Measurements from ENCODE around the gene HECW1. TPM values are rescaled to one million over a fixed set of nuclear protein-coding genes. Genes with fewer than 3 reads are reported as not detected.

Gene HECW1
- total RNA-seq, 1 donor = 2.9 TPM

- Histone ChIP-seq H3K4me2 (ENCODE audit: insufficient read depth, low read length) (no peak overlapping the region), H3K27ac (ENCODE audit: low read depth, low read length) (no peak overlapping the region), H3K9me3 (ENCODE audit: low read depth, low read length) (no peaks in the 10 kb centered on the region), H3K79me2 (ENCODE audit: insufficient read depth, low read length) (no peaks in the 10 kb centered on the region), H3K27me3 (ENCODE audit: insufficient read depth, low read length) (peaks cover 9% of the 10 kb centered on the region), H3K4me1 (ENCODE audit: insufficient read depth, low read length) (no peaks in the 10 kb centered on the region), H3K36me3 (ENCODE audit: insufficient read depth, low read length) (no peaks in the 10 kb centered on the region), H3K4me3 (ENCODE audit: insufficient read depth, low read length) (no peak overlapping the region), H4K20me1 (ENCODE audit: insufficient read depth, low read length) (no peaks in the 10 kb centered on the region), H2AFZ (ENCODE audit: low read length) (no peak overlapping the region)
- no peak for DNase-seq (ENCODE audit: insufficient read length, low spot score, missing footprints)
- TF ChIP-seq CTCF (IDR thresholded peaks at IDR 0.05; ENCODE audit: extremely low read depth, low read depth, low read length) = no peak
Observed at GRCh38 chr7:43155636-43156035, 43.2 kb downstream of the HECW1 start.

- no peaks in the 10 kb centered on the region for H3K79me2 ChIP-seq (ENCODE audit: insufficient read depth, low read length)
- no peak overlapping the region for H2AFZ ChIP-seq (ENCODE audit: low read length)
- H3K4me3 ChIP-seq (ENCODE audit: insufficient read depth, low read length) = no peak overlapping the region
- peaks cover 11% of the 10 kb centered on the region for H3K27me3 ChIP-seq (ENCODE audit: insufficient read depth, low read length)
- H3K4me1 ChIP-seq (ENCODE audit: insufficient read depth, low read length) = peaks cover 13% of the 10 kb centered on the region
- H4K20me1 ChIP-seq (ENCODE audit: insufficient read depth, low read length) = no peaks in the 10 kb centered on the region
- no peaks in the 10 kb centered on the region for H3K36me3 ChIP-seq (ENCODE audit: insufficient read depth, low read length)
- no peak overlapping the region for H3K4me2 ChIP-seq (ENCODE audit: insufficient read depth, low read length)
- no peak for TF ChIP-seq CTCF (IDR thresholded peaks at IDR 0.05; ENCODE audit: extremely low read depth, low read depth, low read length)
- no peak for DNase-seq (ENCODE audit: insufficient read length, low spot score, missing footprints)
- H3K9me3 ChIP-seq (ENCODE audit: low read depth, low read length) = no peaks in the 10 kb centered on the region
- no peak overlapping the region for H3K27ac ChIP-seq (ENCODE audit: low read depth, low read length)
Observed at GRCh38 chr7:43163885-43164284, 51.4 kb downstream of the HECW1 start.

- H3K27ac ChIP-seq (ENCODE audit: low read depth, low read length) = no peak overlapping the region
- H3K4me2 ChIP-seq (ENCODE audit: insufficient read depth, low read length) = peak overlapping the region; percentile 48
- H3K9me3 ChIP-seq (ENCODE audit: low read depth, low read length) = no peaks in the 10 kb centered on the region
- no peak for TF ChIP-seq CTCF (IDR thresholded peaks at IDR 0.05; ENCODE audit: extremely low read depth, low read depth, low read length)
- peaks cover 13% of the 10 kb centered on the region for H3K4me1 ChIP-seq (ENCODE audit: insufficient read depth, low read length)
- H3K4me3 ChIP-seq (ENCODE audit: insufficient read depth, low read length) = no peak overlapping the region
- H2AFZ ChIP-seq (ENCODE audit: low read length) = no peak overlapping the region
- H3K36me3 ChIP-seq (ENCODE audit: insufficient read depth, low read length) = no peaks in the 10 kb centered on the region
- no peaks in the 10 kb centered on the region for H4K20me1 ChIP-seq (ENCODE audit: insufficient read depth, low read length)
- H3K79me2 ChIP-seq (ENCODE audit: insufficient read depth, low read length) = no peaks in the 10 kb centered on the region
- peak; percentile 91 for DNase-seq (ENCODE audit: insufficient read length, low spot score, missing footprints)
- H3K27me3 ChIP-seq (ENCODE audit: insufficient read depth, low read length) = peaks cover 14% of the 10 kb centered on the region
Observed at GRCh38 chr7:43164757-43165156, 52.3 kb downstream of the HECW1 start.

GRCh38 chr7:43166686-43167085 is 54.2 kb downstream of the HECW1 start:
- peaks cover 13% of the 10 kb centered on the region for H3K27me3 ChIP-seq (ENCODE audit: insufficient read depth, low read length)
- no peak overlapping the region for H3K4me2 ChIP-seq (ENCODE audit: insufficient read depth, low read length)
- H3K27ac ChIP-seq (ENCODE audit: low read depth, low read length) = no peak overlapping the region
- no peak overlapping the region for H3K4me3 ChIP-seq (ENCODE audit: insufficient read depth, low read length)
- no peaks in the 10 kb centered on the region for H3K79me2 ChIP-seq (ENCODE audit: insufficient read depth, low read length)
- no peaks in the 10 kb centered on the region for H4K20me1 ChIP-seq (ENCODE audit: insufficient read depth, low read length)
- H3K4me1 ChIP-seq (ENCODE audit: insufficient read depth, low read length) = peaks cover 13% of the 10 kb centered on the region
- H3K9me3 ChIP-seq (ENCODE audit: low read depth, low read length) = no peaks in the 10 kb centered on the region
- no peak for DNase-seq (ENCODE audit: insufficient read length, low spot score, missing footprints)
- no peak for TF ChIP-seq CTCF (IDR thresholded peaks at IDR 0.05; ENCODE audit: extremely low read depth, low read depth, low read length)
- no peaks in the 10 kb centered on the region for H3K36me3 ChIP-seq (ENCODE audit: insufficient read depth, low read length)
- H2AFZ ChIP-seq (ENCODE audit: low read length) = no peak overlapping the region
